Stimulated activated CD8-positive, alpha-beta memory T cell treated with anti-CD3 and anti-CD28 coated beads, Interleukin-4, amount 100 ng/mL, for 48 hours (primary cell): Measurements from ENCODE around the gene MAP2K5.
A peak's percentile ranks its signal among the peaks of the same experiment; 100 is the strongest.

ENCODE experiments used
- DNase-seq: peaks from one replicate; pipeline ENCODE4 v3.0.0-alpha.2; 2020

MAP2K5 gene

DNA sequence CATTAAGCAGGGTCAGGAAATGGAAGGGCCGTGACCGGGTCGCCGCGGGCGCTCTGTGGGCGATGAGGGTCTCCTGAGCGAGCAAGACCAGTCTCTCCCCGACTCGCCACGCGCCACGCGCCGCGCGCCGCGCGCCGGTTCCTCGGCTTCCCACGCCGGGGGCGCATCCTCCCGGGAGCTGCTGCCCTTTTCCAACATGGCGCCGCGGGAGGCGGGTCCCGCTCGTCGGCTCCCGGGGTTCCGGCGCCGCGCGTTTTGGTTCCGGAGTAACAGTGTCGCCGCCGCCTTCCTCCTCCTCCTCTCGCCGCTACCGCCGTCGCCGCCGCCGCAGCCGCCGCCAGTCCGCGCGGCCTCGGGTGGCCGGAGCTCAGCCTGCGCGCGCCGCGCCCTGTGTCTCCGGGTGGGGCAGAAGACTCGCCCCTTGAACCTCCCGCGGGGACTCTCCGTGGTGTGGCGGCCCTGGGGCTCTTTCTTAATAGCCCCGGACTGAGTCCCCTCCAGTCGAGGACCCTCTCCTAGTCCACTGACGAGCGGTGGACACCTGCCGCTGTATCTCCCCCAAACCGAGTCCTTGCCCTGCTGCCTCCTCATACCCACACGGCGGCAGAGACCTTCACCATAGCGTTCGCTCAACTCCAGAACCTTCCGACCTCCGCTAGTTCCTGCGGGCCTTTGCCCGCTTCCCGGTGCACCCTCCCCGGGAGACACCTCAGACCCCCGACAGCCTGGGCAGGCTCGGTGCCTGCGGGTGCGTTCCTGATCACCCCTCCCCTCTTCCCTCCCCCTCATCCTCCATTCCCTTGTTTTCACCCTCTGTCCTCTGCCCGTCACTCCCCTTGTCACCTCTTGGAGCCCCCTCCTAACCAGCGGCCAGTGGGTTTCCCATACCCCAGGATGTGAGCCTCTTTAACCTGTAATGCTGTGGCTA lies at the start of gene MAP2K5:
Gene MAP2K5 (plus strand): TSS at position 284 of the 928 bp plus-strand sequence. CDS start 633 bp downstream, at position 917.
- DNase-seq = peak; percentile 88

DNA sequence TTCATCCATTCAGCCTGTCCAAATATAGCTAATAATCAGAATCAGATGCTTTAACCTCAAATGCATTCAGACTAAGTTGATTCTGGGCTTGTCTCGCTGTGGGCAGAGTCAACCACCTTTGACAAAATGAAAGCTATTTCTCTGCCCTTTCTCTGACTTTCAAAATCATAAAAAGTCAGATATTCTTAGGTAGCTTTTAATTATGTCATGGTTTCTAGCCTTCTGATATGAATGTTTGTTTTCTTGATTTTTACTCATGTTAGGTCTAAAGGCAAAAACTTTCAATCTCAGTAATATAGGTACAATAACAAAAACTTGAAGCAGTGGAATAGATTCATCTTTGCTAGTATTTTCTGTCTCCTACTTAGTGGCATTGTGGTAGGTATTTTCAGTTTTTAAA lies 46.9 kb upstream of the MAP2K5 start:
- no peak for DNase-seq

DNA sequence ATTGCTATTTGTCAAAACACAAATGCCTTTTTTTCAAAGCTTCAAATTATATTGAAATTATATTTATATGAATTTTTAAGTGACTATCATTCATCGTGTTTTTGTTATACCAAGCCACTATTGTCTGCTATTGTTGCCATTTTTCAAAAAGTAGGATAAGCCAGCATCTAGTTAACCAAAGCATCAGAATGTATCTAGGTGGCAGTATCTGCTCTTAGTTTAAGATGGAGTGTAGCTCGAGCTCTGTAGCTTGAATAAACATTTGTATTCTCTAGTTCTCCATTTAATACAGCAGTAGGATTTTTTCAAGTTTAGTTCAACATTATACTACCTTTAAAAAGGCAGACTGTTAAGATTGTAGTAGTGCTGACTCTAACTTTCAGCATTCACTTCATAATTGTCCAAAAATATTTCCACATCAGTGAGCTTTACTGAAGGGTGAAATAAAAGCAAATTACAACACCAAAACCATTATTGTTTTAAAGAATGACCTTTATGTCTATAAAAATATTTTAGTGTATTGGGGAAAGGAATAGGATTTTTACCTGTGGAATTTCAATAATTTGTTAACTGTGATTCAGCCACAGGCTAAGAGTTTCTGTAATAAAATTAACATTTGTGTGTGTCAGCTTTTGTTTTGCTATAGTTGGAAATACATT lies 41.2 kb upstream of the MAP2K5 start:
- DNase-seq = no peak

DNA sequence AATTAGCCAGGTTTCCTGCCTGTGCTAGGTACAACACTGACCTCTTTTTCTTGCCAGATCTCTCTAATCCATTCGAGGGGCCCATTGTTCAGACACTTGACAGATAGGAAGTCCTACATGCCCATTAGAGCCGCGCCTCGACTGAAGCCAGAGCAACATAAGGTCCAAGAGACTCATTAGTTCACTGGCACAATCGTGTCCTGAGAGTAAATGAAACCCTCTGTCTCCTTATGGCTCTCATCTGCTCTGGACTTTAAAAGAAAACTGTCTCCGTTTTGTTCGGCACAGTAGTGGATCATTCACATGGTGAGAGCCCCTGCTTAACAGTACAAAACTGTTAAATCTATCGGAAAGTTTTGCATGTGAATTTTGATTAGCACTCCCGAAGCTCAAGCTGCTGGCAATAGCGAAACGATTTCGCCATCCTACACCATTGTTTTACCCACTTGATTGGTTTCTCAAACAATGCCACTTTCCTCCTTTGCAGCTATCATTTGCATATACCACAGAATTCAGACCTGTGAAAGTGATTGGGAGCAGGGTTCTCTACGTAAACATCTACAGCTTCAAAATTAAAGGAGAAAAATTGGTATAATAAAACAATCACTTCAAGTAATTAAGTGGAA lies 40.6 kb upstream of the MAP2K5 start:
- DNase-seq = no peak

DNA sequence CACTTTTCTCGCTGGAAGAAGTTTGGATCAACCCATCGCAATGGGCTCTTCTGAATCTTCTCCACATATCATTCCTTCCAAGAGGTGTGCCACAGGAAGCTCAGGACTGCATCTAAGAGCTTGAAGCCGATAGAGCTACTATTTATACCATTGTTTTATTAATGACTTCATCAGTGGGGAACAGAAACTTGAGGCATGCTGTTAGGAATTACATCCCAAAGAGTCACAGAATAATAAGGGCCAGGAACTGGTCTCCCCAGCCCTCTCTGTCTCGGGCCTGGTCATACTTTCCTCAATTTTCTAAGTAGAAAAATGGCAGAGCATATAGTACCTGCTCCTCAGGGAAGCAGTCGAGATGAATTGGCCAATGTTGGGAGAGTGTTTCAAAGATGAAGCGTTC lies 38.4 kb upstream of the MAP2K5 start:
- DNase-seq = no peak

DNA sequence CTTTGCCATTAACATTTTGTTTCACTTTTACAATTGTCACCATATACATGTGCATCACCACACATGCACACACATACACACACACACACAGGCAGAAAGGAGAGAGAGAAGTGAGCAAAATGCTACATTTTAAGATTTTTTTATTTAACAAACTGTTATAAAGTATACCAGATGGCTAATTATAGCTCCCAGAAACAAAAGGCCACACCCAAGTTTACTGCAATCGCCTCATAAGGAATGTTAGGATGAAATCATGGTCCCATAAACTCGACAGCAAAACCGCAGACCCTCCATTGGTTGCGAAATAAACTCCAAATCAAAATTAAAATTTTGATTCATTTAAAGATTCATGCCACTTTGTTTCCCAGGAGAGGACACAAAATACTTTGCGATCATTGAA lies 37.7 kb upstream of the MAP2K5 start:
- DNase-seq = no peak

DNA sequence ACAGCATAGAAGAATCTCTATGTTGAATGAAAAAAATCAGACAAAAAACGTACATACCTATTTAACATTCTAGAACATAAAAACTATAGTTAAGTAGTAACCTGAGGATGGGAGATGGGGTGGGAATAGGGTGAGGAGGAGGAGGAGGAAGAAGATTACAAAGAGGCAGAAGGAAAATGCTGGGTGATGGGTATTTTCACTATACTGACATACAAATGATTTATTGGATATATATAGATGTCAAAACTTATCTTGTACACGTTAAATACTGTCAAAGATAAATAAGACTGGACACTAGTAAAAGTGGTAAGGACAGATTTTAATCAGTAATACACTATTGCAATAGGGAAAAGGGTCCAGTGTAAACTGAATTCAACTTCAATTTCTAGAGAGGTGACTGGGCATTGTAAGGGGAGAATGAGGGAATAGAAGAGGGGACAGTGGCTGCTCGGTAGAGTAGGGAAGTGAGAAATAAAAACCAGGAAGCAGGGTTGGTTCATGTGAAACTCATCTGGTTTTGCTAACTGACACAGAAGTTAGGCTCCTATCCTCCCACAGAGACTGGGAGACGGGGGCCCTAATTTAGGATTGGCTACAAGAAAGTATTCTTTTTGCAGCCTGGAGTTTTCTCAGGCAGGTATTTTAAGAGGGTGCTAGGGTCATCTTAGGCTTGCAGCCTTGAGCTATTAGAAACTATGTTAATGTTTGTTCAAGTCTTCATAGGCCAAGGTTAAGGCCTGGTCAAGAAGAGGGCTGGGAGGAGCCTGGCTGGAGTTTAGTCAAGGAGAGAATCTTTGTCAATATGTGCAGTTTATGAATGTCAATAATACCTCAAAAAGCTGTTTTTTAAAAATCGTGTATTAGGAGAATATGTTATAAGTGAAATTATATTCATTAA lies 36.6 kb upstream of the MAP2K5 start:
- no peak for DNase-seq

DNA sequence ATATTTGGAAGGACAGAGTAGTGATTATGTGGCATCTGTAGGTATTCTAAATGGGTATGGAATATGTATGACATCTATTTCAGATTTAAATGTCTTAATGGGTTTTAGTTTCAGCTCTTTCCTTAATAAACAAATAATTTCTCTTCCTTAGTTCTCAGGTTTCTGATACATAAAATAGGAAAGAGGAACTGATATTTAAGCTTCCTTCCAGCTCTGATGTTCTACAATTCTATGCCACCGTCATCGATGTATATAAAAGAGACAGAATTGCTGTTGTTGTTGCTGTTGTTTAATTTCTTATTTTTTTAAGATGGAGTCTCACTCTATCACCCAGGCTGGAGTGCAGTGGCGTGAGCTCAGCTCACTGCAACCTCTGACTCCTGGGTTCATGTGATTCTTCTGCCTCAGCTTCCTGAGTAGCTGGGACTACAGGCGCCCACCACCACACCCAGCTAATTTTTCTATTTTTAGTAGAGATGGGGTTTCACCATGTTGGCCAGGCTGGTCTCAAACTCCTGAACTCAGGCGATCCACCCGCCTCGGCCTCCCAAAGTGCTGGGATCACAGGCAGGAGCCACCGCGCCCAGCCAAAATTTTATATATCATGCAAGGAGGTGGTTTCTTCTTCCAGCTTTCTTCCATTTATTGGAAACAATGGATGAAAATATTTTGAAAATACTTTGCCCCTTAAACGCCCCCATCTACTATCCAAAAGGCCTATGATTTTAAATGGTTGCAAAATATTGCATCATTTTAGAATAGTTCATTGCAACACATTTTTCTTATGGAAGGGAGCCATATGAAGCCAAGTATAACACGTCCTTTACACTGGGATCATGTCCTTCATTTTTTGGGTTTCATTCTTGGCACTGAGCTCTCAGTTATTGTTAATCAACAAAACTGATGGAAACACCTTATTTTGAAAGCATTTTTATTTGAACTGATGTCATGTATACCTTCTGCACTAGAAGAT lies 35.4 kb upstream of the MAP2K5 start:
- DNase-seq = no peak

DNA sequence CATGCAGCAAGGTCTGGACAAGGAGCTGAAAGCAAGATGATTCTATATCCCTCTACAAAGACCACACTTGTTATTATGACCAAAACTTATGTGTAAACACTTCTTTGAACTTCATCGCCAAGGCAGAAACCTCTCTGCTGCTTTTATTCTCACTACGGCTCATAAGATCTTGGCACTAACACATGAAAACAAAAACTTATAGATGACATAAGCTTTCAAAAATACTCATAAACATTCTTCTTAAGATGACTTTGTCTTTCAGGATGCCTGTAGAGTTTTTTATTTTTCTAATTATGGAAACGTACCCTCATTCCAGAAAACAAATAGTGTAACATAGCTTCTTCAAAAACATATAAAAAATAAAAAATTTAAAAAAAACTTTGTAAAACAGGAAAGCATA lies 34.1 kb upstream of the MAP2K5 start:
- DNase-seq = no peak

DNA sequence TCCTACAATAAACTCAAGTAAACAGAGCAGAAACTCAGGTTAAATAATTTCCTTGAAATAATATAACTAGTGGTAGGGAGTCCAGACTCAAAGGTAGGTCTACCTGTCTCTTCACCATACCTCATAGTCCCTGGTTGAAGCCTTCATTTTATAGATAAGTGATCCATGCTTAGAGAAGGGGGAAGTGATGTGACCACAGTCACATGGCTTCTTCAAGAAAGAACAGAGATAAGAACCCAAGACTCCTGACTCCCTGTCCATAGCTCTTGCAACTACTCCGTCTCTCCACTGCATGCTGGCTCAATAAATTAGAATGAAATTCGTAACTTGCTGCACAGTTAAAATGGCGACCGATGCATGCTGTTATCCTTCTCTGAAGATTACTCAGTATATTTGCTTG lies 32.6 kb upstream of the MAP2K5 start:
- no peak for DNase-seq

DNA sequence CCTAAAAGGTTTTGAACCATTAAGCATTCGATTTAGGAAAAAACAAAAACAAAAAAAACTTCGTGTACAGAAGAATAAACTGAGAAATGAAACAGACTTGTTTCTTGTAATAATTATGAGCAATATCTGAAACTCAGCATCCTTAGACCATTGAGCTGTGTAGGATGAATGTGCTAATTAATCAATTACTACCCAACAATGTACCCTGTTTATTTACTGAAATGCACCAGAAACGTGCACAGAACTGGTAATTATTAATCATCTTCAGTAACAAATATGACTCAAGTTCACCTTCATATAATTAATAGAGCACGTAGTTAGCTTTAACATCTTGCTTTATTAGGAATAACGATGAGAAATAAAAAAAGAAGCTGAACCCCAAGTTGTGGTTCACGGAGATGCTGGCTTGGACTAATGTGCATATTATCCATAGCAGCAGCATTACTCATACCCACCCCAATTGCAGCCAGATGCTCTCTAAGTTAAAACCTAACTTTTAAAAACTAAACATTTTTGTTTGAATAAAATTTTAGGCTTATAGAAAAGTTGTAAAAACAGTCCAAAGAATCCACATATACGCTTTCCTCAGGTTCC lies 31.8 kb upstream of the MAP2K5 start:
- no peak for DNase-seq

DNA sequence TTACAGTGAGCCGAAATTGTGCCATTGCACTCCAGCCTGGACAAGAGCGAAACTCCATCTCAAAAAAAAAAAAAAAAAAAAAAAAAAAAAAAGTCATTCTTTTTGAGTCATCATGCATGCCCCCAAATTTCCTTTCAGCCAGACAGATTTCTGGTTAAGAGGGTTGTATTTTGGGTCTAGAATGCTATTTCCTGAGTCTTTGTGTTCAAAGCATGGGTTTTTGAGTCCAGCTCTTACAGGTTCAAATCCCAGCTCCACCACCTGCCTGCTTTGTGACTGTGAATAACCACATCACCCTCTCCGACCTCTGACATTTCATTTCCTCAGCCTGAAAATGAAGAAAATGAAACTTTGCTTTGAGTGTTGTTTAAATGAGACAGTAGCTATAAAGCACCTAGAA lies 30.9 kb upstream of the MAP2K5 start:
- DNase-seq = no peak

DNA sequence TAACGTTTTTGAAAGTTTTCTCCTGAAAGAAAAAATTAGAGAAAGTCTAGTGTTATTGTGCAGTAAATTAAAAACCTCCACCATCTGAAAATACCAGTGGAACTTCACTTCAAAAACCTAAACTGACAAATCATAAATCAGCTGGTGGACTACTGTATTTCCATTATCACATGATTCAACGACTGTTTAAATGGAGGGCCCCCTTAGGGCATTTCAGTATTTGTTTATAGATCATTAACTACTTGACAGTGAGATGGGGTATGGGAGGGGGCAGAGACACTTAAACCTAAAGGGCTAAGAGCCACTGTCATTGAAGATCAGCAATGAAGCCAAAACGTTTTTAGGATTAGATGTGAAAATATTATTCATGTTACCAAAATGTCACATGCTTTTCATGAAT lies 30.4 kb upstream of the MAP2K5 start:
- no peak for DNase-seq

DNA sequence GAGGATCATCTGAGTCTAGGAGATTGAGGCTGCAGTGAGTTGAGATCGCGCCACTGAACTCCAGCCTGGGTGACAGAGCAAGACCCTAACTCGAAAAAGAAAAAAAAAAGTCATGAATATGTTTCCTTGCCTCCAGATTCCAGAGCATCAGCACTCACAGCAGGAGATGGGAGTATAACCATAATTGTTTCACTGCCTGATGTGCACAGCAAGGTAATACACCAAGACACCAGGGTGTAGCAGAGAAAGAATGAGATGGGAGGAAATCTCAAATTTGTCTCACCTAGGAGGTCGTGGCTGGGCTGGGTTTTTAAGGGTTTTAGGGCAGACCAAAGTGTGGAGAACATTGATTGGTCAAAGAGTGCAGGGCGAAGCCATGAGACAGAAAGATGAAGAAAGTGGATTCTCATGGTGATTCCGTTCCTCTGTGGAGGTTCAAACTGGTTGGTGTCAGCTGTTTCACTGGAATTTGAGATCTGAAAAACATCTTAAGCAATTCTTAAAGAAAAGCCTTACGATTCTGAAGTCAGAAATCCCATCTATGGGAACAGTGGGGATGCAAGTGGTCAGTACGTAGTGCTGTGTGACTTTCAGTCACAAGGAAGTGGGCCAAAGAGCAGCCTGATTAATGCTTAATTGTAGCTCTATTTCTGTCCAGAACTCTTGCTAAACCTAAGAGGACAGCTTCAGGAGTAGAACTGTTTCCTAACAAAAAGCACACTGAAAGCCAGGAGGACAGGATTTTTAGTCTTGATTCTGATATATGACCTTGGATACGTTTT lies 29.4 kb upstream of the MAP2K5 start:
- DNase-seq = no peak

DNA sequence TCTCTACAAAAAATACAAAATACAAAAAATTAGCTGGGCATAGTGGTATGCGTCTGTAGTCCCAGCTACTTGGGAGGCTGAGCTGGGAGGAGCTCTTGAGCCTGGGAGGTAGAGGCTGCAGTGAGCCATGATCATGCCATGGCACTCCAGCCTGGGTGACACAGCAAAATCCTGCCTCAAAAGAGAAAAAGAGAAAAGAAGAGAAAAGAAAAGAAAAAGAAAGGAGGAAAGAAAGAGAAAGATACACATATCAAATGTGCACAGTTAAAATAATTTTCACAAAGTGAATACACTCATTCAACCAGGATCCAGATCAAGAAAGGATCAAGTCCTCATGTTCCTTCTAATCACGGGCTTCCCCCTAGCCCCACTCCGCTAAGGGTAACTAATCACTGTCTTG lies 27.4 kb upstream of the MAP2K5 start:
- DNase-seq = no peak

DNA sequence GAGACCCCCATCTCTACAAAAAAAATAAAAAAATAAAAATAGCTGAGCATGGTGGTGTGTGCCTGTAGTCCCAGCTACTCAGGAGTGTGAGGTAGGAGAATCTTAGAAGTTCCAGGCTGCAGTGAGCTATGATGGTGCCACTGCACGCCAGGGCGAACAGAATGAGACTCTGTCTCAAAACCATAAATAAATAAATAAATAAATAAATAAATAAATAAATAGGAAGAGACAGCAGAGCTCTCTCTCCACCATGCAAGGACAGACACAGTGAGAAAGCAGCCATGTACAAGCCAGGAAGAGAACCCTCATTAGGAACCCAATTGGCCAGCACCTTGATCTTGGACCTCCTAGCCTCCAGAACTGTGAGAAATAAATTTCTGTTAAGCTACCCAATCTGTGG lies 26.9 kb upstream of the MAP2K5 start:
- DNase-seq = no peak

DNA sequence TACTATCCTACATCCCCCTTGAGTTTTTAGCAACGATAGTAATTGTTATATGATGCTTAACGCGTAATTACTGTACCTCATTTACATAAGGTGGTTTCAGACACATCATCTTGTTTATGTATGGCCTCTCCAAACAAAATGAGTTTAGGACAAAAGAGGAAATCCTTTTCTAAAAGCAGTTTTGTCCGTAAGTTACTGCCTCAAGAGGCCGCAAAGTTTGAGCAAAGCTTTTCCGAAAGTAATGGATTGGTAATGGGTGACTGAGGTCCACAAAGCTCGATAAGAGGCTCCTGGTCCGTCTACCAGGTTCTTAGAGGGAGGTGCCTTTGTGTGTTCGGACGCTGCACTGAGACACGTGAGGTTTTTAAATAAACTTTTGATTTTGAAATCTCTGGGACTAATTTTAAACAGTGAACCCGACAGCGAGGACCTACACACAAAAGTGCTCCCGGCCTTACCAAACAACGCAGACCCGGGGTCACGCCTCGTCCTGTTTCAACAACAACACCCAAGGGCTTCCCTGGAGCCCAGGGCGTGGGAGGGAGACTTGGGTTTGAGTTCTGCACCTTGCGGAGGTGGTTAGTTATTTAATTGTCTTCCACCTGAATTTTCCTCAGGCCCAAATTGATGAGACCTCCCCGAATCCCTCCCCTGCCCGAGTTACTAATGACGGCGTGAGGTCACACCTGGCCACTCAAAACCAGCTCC lies 22.0 kb upstream of the MAP2K5 start:
- no peak for DNase-seq

DNA sequence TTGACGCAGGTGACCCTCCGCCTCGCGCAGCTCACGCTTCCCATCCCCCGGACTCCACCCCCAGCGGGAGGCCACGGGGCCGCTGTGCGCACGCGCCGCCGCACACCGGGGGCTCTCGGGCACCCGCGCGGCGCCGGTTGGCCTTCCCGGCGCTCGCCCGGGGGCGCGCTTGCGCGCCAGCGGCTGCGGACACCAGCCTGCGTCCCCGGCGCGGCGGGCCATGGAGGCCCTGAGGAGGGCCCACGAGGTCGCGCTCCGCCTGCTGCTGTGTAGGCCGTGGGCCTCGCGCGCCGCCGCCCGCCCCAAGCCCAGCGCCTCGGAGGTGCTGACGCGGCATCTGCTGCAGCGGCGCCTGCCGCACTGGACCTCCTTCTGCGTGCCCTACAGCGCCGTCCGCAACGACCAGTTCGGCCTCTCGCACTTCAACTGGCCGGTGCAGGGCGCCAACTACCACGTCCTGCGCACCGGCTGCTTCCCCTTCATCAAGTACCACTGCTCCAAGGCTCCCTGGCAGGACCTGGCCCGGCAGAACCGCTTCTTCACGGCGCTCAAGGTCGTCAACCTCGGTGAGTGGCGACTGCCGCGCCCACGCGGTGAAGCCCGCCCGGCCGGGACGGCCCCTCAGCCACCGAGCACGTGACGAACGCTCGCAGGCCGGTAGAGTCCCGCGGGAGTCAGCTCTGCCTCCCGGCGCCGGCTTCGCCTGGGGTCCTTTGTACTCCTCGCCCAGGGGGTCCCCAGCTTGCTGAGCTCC lies 21.3 kb upstream of the MAP2K5 start, which contains the start of gene C15orf61:
Gene C15orf61 (plus strand): TSS at position 103 of the 754 bp plus-strand sequence. CDS start 118 bp downstream, at position 221.
- peak; percentile 87 for DNase-seq
